K562 (cell line): Measurements from ENCODE around the gene POLR3C. TPM values are rescaled to one million over a fixed set of nuclear protein-coding genes. Genes with fewer than 3 reads are reported as not detected.

Source experiments
- ARID3A ChIP-seq: IDR thresholded peaks from 2 replicates; pipeline ENCODE4 v1.6.1; 2012; ENCODE audit warnings: low read depth, low read length, improper control_type of control experiment, borderline replicate concordance
- CREB3L1 ChIP-seq: fragments of 450-650 bp; IDR thresholded peaks from 2 replicates; pipeline ENCODE4 v1.6.1; 2014; ENCODE audit warnings: low read depth, mild to moderate bottlenecking, moderate library complexity, borderline replicate concordance
- CTBP1 ChIP-seq: fragments of 450-650 bp; IDR thresholded peaks from 2 replicates; pipeline ENCODE4 v1.6.1; 2016; ENCODE audit warnings: borderline replicate concordance
- ERF ChIP-seq: fragments of 450-650 bp; formaldehyde crosslinking; IDR thresholded peaks from 2 replicates; pipeline ENCODE4 v1.4.0; 2020; ENCODE audit warnings: mild to moderate bottlenecking, mixed read lengths
- ETV5 ChIP-seq: sonication (generic); formaldehyde crosslinking; IDR thresholded peaks from 2 replicates; pipeline ENCODE4 v1.4.0; 2020; ENCODE audit warnings: low read depth, mild to moderate bottlenecking, missing genetic modification reagents
- FOXA1 ChIP-seq: fragments of 450-650 bp; IDR thresholded peaks from 2 replicates; pipeline ENCODE4 v1.6.1; 2016; ENCODE audit warnings: mild to moderate bottlenecking, borderline replicate concordance
- FOXP1 ChIP-seq: sonication (generic); formaldehyde crosslinking; IDR thresholded peaks from 2 replicates; pipeline ENCODE4 v1.8.0; 2022; ENCODE audit warnings: mild to moderate bottlenecking, missing genetic modification reagents
- HBP1 ChIP-seq: fragments of 450-650 bp; formaldehyde crosslinking; IDR thresholded peaks from 2 replicates; pipeline ENCODE4 v1.4.0; 2022; ENCODE audit warnings: missing genetic modification characterization
- HDAC8 ChIP-seq: fragments of 450-650 bp; IDR thresholded peaks from 2 replicates; pipeline ENCODE4 v1.6.1; 2016; ENCODE audit warnings: mild to moderate bottlenecking, missing genetic modification characterization, moderate library complexity, missing compliant biosample characterization
- MITF ChIP-seq: IDR thresholded peaks from 2 replicates; pipeline ENCODE4 v1.6.1; 2014; ENCODE audit warnings: antibody characterized with exemption
- MLX ChIP-seq, 2 experiments: fragments of 450-650 bp in 1 of 2; sonication (generic) in 1 of 2; formaldehyde crosslinking; conservative IDR thresholded peaks; 2 replicates each; pipeline versions ENCODE4 v1.4.0 to v1.8.1; 2020 to 2022; ENCODE audit warnings: mild to moderate bottlenecking in 1 of 2, missing genetic modification reagents in 1 of 2
- NCOR1 ChIP-seq: fragments of 450-650 bp; IDR thresholded peaks from 2 replicates; pipeline ENCODE4 v1.6.1; 2016; ENCODE audit warnings: mild to moderate bottlenecking, moderate library complexity
- SLC30A9 ChIP-seq: fragments of 250-450 bp; sonication (Bioruptor Pico); IDR thresholded peaks from 2 replicates; pipeline ENCODE4 v1.8.0; 2022; ENCODE audit warnings: mild to moderate bottlenecking, moderate library complexity
- SMARCA4 ChIP-seq: fragments of 450-650 bp; IDR thresholded peaks from 2 replicates; pipeline ENCODE4 v1.6.1; 2016
- SMC3 ChIP-seq: conservative IDR thresholded peaks from 2 replicates; pipeline ENCODE4 v1.6.1; 2011; ENCODE audit warnings: low read depth, low read length, improper control_type of control experiment; ENCODE audit not compliant: insufficient read depth
- STAG1 ChIP-seq: sonication (generic); formaldehyde crosslinking; IDR thresholded peaks from 2 replicates; pipeline ENCODE4 v1.5.0; 2020; ENCODE audit warnings: missing genetic modification reagents, borderline replicate concordance
- ZFP91 ChIP-seq: sonication (generic); formaldehyde crosslinking; IDR thresholded peaks from 2 replicates; pipeline ENCODE4 v1.8.0; 2022; ENCODE audit warnings: mild to moderate bottlenecking, missing genetic modification reagents
- ZNF263 ChIP-seq: sonication (generic); formaldehyde crosslinking; IDR thresholded peaks from 2 replicates; pipeline ENCODE4 v1.8.0; 2022; ENCODE audit warnings: mild to moderate bottlenecking, missing genetic modification reagents, borderline replicate concordance
- ZNF282 ChIP-seq: sonication (generic); formaldehyde crosslinking; IDR thresholded peaks from 2 replicates; pipeline ENCODE4 v1.8.1; 2023; ENCODE audit warnings: missing genetic modification reagents
- polyA plus RNA-seq, 8 experiments: library from polyadenylated mRNA; depleted of rRNA in 4 of 8; stranded (reverse) in 5 of 8; unstranded in 3 of 8; fragments of >200 nt; fragmentation: Nextera tagmentation in 2 of 8; fragmentation: Illumina TruSeq in 1 of 8; extraction: Ambion mirVana in 2 of 8; extraction: Trizol in 1 of 8; gene quantifications; 2 replicates each; pipeline versions ENCODE4 v1.2.1 to v1.2.3, GENCODE V29; 2011 to 2014; ENCODE audit warnings: inconsistent platforms in 1 of 8, missing spikeins in 1 of 8
- total RNA-seq, 7 experiments: library from RNA; depleted of rRNA in 6 of 7; stranded (reverse); fragments of >200 nt in 6 of 7; fragmentation: Illumina TruSeq in 2 of 7; extraction: Trizol in 2 of 7; gene quantifications; 2 replicates each; pipeline versions ENCODE4 v1.2.1 to v1.2.3, GENCODE V29; 2011 to 2021; ENCODE audit warnings: low replicate concordance in 1 of 7

POLR3C gene
- total and polyA plus RNA-seq, 9 of the 15 experiments (the other 6 are each of a cell fraction or from before 2014, with no cell fraction given): 19.7 to 64.1 (median 45.2) TPM

GRCh38 chr1:145891587-145892485 lies 67.8 kb downstream of the POLR3C start (continued):
- TF ChIP-seq ARID3A (no peak), MITF (no peak), FOXP1 (no peak), SMARCA4 (peak; percentile 66; the same call in 1 of the 2 replicates), ZFP91 (no peak), FOXA1 (no peak), ZNF282 (CRISPR knock-in tag) (no peak), ETV5 (CRISPR knock-in tag) (peak; percentile 61; the same call in 1 of the 2 replicates), ERF (no peak), ZNF263 (CRISPR knock-in tag) (no peak), CTBP1 (peak; percentile 60; the same call in 1 of the 2 replicates), NCOR1 (no peak), HDAC8 (no peak), HBP1 (CRISPR knock-in tag) (no peak), SLC30A9 (CRISPR knock-in tag) (no peak), SMC3 (peak; percentile 88), CREB3L1 (no peak), STAG1 (peak; percentile 70; the same call in 1 of the 2 replicates), MLX (CRISPR knock-in tag; conservative IDR thresholded peaks at IDR 0.05) (no peak)
